Amniotic epithelial cell (primary cell): ENCODE results near the gene EFHD2.
"Not testable (repeated sequence)": the region's sequence is repeated elsewhere in the genome, so short reads cannot be mapped to it uniquely, and the experiment has no call there.

ENCODE experiments used
- DNase-seq: peaks from one replicate; pipeline ENCODE4 v3.0.0-alpha.2; 2010; ENCODE audit warnings: low read depth

Gene EFHD2, protein sequence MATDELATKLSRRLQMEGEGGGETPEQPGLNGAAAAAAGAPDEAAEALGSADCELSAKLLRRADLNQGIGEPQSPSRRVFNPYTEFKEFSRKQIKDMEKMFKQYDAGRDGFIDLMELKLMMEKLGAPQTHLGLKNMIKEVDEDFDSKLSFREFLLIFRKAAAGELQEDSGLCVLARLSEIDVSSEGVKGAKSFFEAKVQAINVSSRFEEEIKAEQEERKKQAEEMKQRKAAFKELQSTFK

DNA sequence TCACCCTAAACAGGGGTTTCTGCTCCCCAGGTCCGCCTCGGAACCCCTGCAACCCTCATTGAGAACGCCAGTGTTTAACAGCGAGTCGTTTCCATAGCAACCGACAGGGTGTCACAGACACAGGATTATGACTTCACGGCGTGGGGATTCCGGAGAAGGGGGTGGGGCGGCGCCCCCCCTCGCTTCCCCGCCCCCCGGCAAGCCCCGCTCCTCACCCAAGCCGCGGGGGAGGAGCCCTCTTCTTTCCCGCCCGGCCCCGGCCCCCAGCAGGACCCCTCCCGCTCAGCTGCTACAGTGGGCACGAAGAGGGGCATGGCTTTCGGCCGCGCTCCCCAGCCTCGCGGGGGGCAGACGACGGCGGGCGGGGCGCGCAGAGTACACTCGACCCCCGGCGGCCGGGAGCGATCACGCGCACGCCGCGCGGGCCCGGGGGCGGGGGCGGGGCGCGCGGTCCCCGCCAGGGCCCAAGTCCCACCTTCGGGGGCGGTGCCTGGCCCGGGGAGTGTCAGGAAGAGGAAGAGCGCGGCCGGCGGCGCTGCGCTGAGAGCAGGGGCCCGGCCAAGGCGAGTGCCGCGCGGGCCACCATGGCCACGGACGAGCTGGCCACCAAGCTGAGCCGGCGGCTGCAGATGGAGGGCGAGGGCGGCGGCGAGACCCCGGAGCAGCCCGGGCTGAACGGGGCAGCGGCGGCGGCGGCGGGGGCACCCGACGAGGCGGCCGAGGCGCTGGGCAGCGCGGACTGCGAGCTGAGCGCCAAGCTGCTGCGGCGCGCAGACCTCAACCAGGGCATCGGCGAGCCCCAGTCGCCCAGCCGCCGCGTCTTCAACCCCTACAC is at the start of gene EFHD2:
Gene EFHD2 (plus strand): TSS at position 501 of the 835 bp plus-strand sequence. CDS start 84 bp downstream, at position 585.
- DNase-seq, result peak; percentile 62

DNA sequence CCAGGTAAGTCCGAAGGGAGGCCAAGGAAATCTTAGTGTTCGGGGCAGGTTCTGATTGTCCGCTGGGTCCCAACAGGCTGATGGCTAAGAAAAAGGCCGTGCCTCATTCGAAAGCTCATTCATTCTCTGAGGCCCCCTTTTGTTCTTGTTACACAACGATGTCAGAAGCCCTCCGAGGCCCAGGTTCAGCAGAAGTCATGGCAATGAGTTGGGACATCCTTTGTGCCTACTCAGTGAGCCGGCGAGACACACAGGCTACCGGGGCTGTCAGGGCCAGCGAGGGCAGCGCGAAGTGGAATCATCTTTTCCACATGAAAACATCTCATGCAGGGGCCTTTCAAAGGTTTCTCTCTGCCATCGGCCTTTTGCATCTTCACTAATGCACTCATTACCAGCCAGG is 49.0 kb upstream of the EFHD2 start:
- no peak for DNase-seq

DNA sequence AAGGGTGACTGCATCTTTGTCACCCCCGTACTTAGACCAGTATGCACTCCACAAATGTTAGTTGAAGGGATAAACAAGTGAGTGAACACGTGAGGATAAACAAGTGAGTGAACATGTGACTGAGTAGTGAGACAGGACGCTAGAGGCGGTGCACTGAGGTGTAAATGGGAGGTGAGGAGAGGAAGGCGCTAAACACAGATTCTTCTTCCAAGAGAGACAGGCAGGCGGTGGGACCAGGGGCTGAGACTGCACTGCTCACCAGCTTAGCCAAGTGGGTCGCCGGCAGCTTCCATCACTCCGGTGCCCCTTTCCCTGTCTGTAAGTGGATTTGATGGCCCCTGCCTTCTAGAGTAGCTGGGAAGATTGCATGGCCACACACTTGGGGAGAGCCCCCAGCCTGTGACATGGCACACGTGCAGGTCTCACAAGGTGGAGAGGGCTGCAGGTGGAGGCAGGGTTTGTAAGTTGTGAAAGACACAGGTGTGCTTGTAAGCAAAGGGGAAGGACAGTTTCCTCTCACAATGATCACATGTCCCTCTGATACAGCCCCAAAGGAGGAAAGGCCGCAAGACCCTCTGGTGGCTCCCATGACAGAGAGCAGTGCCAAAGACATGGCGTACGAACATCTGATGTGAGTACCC is 47.5 kb upstream of the EFHD2 start:
- no peak for DNase-seq

DNA sequence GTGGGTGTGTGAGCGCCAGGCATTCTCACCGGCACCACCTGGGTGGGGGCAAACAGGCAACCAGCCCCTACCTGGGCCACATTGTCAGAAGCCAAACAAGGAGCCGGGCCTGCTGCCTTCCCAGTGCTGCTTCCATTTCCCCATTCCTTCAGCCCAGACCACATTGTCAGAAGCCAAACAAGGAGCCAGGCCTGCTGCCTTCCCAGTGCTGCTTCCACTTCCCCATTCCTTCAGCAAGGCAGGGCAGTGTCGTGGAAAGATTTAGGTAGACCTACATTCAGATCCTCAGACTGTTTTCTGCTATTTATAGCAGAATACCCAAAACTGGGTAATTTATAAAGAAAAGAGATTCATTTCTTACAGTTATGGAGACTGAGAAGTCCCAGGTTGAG is 47.0 kb upstream of the EFHD2 start:
- no peak for DNase-seq

DNA sequence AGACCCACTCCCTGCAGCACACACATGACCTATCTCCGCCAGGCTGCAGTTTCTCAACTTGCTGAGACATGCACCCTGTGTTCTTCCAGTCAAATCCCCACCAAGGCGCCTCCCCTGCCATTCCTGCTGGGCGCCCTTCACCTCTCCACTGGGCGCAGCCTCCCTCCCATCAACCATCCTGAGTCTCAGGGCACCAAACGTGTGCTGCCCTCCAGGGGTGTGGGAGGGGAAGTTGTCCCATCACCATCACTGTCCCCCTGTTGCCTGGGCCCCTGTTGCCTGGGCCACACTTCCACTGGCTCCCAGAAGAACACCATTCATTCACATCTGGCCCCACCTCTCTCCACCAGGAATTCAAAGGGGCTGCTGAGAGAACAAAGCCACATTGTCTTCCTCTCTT is 44.9 kb upstream of the EFHD2 start:
- DNase-seq, result no peak

DNA sequence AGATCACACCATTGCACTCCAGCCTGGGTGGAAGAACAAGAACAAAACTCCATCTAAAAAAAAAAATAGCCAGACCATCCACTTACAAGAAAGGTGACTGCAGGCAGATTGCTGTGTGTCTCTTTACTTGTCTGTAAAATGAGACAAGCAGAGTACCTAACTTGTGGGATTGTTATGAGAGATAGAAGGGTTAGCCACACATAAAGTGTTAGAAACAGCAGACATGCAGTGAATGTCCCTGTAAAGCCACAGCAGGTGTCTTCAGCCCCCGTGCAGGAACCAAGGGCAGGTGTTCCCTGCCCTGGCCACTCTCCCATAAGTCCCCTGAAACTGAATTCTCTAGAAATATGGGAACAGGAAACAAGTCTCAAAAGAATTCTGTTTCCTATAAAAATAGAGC is 40.8 kb upstream of the EFHD2 start:
- DNase-seq, result no peak

DNA sequence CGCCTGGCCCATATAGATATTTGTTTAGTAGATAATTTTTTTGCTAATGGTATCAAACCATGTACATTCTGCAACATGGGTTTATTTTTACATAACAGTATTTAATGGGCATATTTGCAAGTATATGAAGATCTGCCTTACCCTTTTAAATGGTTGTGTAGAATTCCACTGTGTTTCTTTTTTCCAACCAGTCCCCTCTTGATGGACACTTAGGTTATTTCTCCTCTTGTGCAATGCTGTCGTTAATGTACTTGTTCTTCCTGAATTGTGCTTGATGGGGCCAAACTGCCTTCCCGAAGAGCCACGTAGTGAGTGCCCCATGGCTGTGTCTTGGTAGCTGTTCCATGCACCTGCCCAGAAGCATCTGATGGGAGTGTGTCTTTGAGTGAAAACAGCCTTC is 39.4 kb upstream of the EFHD2 start:
- no peak for DNase-seq

DNA sequence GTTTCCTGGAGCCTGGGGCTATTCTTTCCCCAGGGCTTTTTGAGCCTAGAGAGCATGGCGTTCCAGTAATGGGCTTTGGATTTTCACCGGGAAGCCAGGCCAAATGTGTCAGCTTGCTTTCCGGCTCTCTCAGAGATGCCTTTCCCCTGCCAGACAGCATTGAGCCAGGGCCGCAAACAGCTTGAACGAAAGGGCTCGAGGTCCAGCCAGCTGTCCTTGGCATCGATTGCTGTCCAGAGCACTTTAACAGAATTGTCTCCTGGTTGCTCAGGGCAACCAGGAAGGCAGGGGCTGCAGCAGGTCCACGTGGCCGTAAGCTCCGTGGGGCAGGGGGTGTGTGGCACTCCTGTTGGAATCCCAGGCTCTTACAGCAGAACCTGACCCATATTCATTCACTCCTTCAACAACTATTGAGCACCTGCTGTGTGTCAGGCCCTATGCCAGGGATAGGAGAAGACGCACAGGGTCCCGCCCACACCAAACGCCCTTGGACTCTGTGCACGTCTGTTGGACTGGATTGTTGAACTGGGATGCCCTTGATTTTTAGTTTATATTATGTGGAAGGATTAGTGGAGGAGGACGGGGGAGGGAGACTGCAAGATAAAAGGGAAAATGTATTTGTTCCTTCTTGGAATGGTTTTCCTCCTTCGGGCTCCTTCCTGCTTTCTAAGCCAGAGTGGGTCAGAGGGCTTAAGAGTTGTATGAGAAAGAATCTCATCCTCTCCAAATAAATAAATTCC is 38.7 kb upstream of the EFHD2 start:
- DNase-seq, result peak; percentile 87

DNA sequence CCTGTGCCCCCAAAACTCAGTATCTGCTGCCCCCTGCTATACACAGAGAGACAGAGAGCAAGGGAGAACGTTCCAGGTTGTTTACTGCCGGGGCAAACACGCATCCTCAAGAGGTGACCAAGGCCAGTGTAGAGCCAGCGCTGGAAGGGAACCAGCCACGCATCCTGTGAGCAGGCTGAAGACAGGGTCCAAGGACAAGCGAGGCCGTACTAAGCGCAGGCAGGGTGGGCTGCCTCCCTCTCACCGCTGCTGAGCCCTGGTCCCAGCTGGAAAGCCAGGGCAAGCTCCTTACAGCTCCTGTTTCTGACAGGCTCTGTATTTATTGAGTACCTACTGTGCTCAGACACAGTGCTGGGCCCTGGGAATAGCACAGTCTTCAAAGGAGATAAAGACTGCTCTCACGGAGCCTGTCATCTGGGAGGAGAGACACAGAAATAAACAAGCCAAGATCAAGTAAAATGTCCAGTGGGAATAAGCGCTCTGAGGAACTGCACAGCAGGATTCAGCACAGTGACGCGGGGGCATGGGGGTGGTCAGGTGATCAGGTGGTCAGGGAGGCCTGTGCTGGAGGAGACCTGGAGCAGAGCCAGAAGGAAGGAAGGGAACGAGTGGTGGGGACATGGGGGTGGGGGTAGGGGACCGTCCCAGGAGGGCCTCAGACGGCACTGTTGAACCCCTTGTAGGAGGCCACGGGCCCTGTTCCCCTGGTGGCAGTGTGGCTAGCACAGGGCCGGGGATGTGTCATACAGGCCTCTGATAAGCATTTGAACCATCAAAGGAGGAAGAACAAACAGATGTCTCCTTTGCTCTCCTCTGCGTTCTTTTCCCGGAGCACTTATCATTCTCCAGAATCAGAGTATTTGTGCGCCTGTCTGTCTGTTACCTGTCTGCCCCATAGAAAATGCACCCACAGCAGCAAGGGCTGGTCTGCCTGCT is 37.8 kb upstream of the EFHD2 start:
- peak; percentile 46 for DNase-seq

DNA sequence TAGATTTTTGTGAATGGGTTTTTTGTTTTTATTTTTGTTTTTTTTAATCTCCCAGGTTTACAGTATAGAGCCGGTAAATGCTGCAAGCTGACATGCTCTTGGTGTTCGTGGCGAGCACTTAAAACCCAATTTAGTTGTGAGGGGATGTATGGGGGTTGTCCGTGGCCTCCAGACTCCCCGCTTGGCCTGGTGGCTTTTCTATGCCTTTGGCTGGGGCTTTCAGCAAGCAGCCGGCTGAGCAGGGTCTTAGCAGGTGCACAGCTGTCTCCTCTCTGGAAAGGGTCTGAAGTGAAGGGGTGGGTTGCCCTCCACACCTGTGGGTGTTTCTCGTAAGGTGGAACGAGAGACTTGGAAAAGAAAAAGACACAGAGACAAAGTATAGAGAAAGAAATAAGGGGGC is 31.0 kb upstream of the EFHD2 start:
- DNase-seq, result no peak

DNA sequence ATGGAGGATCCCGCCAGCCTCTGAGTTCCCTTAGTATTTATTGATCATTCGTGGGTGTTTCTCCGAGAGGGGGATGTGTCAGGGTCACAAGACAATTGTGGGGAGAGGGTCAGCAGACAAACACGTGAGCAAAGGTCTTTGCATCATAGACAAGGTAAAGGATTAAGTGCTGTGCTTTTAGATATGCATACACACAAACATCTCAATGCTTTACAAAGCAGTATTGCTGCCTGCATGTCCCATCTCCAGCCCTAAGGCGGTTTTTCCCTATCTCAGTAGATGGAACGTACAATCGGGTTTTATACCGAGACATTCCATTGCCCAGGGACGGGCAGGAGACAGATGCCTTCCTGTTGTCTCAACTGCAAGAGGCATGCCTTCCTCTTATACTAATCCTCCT is 30.5 kb upstream of the EFHD2 start:
- not testable (repeated sequence) for DNase-seq

DNA sequence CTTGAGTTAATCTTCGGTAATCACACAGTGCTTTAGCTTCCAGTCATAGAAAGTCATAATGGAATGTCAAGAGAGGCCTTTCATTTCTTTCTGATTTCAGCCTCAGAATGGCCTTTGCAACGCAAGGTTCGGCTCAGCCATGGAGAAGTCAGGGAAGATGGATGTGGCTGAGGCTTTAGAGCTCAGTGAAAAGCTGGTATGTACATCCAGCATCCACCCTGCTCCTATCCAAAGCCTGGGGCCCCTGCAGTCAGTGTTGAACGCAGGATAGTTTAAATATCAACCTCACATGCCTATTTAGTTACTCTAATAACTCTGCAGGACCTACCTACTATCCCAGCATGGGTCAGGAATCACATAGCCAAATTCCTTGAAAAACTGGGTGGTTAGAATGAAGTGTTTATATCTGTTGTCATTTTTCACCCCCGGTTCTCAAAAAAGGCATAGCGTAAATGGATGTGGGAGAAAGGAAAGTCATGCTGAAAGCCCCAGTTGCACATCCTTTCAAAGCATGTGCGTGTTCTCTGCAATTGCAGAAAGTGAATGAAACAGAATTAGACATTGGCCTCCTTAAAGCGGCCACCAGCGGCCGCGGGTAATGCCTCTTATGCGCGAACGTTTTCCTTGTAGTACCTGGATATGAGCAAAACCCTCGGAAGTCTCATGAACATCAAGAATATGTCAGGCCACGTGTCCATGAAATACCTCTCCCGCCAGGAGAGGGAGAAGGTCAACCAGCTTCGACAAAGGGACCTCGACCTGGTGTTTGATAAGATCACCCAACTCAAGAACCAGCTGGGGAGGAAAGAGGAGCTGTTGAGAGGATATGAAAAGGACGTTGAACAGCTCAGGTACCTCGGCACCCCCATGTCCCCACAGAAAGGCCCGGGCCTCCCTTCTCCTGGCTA is 28.8 kb upstream of the EFHD2 start:
- DNase-seq, result no peak

DNA sequence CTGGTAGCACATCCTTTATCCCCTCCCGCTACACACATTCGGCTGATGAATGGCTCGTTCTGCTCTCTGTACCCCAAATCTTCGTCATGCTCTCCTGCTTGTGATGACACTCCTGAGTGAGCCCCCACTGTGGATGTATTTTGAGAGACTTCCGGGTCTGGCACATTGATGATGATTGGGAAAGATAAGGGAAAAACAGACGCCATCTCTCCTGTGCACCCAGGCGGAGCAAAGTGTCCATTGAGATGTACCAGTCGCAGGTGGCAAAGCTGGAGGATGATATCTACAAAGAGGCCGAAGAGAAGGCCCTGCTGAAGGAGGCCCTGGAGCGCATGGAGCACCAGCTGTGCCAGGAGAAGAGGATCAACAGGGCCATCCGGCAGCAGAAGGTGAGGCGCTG is 27.9 kb upstream of the EFHD2 start:
- no peak for DNase-seq

DNA sequence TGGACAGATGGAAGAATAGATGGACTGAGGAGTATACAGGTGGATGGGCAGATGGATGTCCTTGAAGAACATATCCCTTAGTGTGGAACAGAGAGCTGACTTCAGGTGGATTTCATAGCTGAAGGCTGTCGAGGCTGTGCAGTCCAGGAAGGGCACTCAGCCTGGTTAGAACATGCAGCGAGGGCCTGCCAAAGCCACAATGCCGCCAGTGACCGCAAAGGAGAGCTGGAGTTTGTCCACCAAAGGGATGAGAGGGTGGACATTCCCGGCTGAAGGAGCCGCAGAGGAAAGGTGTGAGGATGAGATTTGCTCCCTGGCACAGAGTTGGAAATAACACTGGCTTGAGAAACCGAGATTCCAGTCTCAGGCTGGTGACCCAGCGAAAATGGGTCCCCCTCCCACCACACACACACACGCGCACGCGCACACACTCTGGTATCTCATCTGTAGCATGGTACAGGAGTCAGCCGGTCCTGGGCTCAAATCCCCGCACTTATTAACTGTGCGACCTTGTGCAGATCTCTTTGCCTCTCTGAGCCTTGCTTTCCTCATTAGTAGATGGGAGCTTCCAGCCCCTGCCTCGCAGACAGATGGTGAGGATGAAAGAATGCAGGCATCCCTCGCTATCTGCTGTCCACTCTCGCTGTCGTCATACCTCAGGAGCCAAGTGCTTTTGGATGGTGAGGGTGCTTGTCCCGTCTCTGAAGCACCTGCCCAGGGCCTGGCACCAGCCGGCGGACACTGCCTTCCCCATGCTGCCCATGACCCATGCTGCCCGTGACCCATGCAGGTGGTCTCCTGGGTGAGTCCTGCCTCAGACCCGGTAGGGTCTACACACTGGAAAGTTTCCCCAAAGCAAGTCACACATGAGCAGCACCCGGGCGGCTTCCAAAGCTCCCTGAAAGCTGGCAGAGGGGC is 26.8 kb upstream of the EFHD2 start:
- DNase-seq, result no peak

DNA sequence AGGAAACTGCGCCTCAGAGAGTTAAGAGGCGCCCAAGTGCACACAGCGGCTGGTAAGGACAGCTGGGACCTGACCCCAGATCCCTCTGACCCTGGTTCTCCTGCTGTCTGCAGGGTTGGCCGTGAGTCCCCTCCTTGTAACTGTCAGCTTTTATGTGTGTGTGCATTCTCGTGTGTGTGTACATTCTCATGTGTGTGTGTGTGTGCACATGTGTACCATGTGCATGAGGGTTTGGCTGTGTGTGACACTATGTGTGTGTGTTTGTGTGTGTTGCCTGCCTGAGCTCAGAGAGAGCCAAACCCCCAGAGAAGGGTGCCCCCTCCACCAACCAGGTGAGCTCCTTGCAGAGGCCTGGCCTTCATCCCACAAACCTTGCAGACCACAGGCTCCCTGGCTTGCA is 25.9 kb upstream of the EFHD2 start:
- no peak for DNase-seq

DNA sequence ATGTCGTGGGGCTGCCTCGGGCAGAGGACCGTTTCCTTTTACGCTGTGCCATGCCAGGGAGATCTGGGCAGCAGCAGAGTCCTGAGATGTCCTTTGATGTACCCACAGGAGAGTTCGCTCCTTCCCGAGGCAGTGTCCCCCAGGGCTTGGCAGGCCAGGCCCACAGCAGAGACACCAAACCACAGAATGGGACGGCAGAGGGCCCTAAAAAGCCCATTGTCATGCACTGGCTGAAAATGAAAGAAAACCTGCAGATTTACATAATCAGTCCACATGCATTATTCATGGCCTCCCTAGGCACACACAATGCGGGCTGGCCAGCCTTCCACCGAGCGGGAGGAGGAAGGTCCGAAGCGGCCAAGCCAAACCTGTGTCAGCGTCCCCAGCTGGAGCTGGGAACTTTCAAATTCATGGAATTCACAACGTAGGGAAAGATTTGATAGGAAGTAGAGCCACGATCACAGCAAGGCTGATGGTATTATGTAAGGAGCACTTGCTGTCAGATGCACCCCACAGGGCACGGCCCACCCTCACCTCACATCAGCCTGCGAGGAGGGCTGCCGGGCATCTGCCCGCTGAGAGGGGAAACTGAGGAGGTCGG is 25.3 kb upstream of the EFHD2 start:
- no peak for DNase-seq

DNA sequence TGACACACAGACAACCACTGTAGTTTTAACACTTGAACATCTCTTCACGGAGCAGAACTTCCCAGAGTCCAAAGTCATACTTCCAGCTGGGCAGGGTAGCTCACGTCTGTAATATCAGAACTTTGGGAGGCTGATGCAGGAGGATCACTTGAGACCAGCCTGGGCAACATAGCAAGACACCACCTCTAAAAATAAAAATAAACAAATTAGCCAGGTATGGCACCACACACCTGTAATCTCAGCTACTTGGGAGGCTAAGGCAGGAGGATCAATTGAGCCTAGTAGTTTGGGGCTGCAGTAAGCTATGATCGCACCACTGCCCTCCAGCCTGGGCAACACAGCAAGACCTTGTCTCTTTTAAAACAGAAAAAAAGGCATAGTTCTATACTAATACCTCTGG is 24.3 kb upstream of the EFHD2 start:
- DNase-seq, result no peak

DNA sequence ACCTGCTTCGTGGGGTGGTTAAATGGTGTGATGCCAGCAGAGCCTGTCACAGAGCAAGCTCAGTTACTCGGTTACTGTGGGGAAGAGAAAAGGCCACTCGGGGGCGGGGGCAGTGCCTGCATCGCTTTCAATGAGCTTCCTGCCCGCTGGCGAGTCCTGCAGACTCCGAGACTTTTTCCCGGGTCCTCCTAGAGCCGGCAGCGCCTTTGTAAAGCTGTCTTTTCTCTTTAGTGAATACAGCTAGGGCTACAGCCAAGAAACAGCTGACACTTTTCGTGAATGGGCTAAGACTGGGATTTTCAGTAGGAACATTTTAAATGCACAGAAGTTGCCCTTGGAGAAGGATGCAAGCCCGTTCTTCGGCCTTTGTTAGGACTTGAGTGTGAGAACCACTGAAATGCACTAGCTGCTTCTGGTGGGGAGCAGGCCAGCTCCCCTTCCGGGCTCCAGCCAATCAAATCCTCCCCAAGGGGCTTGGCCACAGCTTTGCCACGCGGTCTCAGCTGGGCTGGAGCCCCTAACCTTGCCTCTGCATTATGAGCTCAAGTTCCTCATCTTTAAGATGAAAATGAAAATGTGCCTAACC is 23.4 kb upstream of the EFHD2 start:
- no peak for DNase-seq
